GM21576 (cell line): ENCODE measurements around the gene SPRY4.
"Not testable (repeated sequence)": the region's sequence is repeated elsewhere in the genome, so short reads cannot be mapped to it uniquely, and the experiment has no call there.

Experiments used
- ATAC-seq: cut with Tn5 transposase; IDR thresholded peaks from one replicate; pipeline ENCODE4 v1.9.1; 2021; ENCODE audit warnings: mild to moderate bottlenecking, moderate library complexity; ENCODE audit not compliant: unreplicated experiment

SPRY4 gene

DNA sequence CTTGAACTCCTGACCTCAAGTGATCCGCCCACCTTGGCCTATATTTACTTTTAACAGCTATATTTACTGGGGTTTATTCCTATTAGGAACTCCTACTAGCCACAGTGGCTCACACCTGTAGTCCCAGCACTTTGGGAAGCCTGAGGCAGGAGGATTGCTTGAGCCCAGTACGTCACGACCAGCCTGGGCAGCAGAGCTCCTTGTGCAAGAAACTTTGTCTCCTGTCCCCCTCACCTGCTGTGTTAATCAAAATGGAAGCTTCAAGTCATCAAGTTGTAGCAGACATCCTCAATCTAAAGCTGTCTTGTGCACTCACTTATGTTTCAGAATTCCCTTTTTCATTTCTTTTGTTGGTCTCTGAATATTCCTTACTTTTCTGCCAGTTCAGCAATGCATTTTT lies 15.0 kb upstream of the SPRY4 start:
- no peak for ATAC-seq

DNA sequence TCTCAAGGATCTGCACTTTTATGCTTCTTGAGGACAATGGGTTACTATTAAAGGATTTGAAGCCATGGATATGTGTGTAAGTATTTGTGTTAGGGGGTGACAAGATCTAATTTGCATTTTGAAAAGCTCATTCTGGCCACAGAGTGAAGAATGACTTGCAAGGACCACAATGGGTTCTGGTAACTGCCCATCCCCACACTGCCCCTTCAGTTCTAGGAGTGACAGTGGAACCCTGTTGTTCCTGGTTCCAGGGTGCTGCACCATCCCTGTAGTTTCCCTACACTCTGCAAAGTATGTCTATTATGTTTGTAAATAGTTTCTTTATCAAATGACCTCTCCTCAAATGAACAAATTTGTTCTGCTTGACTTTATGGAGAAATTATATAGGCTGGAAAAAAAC lies 9.7 kb upstream of the SPRY4 start:
- no peak for ATAC-seq

DNA sequence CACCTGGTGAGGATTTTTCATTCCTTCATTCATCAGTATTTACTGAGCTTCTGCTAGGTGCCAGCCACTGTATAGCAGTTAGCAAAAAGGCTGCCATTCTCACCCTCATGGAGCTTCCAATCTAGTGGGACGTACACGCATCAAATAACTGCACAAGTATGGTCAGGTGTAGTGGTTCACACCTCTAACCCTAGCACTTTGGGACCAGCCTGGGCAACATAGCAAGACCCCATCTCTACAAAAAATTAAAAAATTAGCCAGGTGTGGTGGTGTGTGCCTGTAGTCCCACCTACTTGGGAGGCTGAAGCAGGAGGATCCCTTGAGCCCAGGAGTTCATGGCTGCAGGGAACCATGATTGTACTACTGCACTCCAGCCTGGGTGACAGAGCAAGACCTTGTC lies 8.9 kb upstream of the SPRY4 start:
- ATAC-seq = not testable (repeated sequence)

DNA sequence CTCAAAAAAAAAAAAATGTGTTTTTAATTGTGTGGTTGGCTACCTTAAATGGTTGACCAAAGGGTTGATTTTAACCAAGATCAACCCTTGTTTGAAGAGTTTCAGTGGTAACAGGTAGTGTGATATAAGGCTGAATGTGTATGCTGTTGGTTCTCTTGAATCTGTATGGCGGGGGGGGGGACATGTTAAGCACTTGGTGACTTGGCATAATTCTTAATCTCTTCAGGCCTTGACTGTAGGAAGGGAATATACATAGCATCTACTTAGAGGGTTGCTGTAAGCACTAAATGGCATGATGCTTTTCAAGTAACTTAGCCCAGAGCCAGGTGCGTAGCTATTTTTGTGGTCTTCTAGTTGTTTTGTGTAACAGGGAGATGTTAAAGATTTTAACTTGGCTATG lies 5.6 kb upstream of the SPRY4 start:
- ATAC-seq = no peak

DNA sequence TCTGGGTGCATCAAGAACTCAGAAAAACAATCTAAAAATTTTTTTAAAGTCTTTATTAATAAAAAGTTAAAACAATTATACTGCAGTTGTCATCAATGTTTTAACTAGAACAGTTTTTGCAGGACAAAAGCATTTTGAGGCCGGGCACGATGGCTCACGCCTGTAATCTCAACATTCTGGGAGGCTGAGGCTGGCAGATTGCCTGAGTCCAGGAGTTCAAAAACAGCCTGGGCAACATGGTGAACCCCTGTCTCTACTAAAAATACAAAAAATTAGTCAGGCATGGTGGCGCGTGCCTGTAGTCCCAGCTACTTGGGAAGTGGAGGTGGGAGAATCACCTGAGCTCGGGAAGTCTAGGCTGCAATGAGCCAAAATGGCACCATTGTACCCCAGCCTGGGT lies 5.2 kb upstream of the SPRY4 start:
- ATAC-seq = no peak

DNA sequence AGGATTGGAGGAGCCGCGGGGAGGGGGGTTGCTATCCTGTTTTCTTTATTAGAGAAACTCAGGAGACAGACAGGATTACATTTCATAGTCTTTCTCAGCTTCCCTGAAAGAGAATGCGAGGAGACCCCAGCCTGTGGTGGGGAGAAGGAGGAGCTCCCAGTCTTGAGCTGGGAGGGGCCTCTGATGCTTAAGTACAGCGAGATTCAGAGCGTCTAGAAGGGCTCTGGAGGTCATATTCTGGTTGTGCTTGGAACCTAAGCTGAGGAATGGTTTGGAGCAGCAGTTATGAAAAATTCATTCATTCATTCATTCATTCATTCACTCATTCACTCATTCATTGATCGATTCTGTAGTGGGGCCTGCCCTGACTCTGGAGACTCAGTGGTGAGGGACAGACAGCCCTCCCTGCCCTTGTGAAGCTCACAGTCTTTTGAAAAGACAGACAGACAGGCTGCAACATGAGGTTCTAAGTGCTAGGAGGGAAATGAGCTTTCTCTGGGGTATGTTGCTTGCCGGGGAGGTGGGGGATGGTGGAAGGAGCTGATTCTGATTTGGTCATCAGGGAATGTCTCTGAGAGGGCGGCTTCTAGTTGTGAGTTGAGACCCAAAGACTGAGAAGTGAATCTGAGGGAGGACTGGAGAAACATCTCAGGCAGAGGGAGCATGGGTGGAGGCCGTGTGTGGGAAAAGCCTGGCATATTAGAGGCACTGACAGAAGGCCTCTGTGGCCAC lies 2.5 kb upstream of the SPRY4 start:
- ATAC-seq = no peak

DNA sequence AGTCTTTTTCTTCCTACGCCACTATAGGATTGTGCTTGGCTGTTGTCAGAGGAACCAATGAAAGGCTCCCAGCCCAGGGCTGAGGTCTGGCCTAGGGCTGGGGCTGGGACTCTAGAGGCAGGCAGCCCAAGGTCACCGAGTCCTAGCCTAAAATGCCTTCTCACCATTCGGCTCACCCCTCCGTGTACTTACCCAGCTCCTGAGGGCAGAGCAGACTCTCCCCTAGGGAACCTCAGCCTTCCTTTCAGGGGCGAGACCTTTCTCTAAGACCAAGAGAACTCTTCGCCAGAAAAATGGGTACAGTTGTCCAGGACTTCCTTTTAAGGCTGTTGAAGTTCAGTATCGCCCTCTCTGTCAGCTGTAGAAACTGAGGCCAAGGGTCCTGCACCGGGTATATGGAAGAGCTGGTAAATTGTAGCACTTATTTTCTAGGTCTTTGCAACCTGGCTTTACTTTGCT lies 1.7 kb upstream of the SPRY4 start:
- ATAC-seq = no peak

DNA sequence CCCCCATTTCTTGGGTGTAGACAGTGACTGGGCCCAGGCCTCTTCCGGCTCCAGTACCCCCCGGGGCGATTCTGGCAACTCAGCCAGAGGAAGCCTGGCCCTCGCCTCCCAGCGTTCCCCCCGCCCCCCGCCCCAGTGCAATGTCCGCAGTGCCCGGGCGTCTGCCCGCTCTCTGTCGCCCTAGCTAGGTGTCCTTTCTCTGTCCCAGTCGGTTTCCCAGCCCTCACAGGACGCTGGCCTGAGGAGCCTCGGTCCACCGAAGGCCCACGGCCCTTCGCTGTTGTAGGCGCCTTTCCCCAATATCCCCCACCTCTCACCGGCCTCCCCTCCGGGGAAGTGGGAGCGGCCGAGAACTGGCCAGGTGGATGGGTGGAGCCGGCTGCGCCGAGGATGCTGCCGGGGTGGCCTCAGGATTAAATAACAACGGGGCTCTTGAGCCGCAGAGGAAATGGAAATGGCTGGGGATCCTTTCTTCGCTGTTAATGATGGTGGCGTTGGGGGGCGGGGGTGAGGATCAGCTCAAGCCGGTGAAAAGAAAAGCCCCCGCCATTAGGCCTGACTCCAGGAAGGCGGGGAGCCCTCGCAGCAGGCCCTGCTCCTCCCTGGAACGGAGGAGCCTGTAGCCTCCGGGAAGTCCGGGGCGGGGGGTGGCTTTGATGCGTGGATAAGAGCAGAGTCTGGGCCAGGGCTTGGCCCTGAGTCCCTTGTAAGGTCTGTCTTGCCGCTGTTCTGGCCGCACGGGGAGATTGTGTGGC lies 1.1 kb upstream of the SPRY4 start:
- no peak for ATAC-seq

DNA sequence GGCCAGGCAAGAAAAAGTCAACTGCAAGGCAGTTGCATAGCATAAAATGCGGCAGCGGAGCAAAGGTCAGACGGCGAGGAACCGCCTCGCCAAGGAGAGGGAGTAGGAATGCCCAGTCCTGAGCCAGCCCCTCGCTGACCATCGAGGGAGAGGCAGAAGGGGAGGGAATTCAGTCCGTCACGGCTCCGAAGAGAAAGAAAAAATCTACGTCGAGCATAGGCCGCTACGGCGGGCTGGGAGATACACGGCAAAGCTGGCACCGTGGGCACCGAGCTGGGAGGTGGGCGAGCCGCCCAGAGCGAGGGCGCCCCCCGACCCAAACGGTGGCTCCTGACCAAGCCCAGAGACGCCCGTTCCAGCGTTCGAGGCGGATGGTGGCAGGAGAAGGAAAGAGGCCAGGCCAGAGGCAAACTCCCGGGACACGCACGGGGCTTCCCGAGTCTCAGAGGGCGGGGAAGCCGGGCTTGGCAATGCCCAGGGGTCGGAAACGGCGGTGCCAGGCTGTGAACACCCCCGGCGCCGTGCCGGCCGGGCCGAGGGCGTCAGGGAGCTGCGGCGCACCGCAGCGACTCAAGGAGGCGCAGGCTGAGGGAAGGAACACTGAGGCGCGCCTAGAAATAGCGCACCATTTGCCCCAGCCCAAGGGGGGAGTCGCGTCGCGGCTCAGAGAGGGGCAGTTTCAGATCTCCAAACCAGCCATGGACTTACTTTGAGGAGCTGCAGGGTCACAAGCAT lies 518 bp downstream of the SPRY4 start:
- peak; percentile 47 for ATAC-seq

DNA sequence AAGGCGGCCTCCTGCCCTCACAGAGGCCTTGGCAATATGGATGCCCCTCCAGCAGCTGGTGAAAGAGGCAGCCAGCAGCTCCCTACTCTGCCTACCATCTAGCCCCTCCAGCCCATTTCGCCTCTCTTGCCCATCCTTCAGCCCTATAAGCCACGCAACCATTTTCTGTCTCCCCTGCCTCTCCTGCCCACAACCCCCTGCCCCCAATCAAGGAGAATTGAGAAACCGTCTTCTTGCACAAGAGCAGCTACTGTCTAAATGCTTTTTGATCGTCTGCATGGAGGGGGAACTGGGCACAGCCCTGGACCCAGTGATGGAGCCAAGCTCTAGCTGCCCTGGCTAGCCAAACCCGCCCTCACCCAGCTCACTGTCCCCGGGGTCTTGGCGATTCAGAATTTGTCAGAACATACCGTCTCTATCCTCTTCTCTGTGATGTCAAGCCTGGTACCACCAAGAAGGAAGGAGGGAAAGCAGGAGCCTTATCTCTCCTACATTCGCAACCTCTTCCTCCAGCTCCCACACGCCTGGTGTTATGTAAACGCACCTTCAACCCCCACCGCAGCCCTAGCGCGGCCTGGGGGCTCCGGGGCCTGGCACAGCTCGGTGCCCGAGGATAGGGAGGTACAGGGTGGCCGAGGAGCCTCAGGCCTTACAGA lies 1.2 kb downstream of the SPRY4 start:
- no peak for ATAC-seq

DNA sequence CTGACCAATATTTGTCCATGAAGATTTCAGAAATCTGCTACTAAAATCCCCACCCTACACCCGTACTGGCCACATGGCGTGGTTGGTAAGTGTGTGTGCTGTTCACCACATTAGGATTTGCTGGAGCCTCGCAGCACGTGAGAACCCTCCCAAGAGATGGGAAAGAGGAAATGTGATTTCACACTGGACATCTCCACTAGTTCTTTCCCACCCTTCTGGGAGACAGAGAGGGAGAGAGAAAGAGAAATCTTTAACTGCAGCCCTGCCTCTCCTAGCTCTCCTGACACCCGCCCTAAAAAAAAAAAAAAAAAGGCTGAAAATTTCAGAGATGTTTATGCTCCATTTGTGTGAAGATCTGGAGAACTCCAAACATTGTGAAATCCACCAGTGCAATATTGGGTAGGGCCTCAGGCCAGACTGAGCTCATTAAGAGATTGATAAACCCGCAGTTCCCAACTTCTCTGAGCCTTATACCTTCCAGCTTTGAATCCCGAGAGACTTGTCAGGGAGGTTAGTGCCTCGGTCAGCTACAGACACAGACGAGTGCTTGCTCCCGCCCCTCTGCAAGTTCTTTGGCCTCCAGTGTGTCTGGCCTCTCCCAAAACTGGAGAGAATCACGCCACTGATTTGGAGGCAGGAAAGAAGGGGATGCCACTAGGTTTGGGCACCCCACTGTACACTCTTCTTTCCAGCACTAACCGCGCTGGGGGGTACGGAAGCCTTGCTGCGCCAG lies 1.9 kb downstream of the SPRY4 start:
- no peak for ATAC-seq

DNA sequence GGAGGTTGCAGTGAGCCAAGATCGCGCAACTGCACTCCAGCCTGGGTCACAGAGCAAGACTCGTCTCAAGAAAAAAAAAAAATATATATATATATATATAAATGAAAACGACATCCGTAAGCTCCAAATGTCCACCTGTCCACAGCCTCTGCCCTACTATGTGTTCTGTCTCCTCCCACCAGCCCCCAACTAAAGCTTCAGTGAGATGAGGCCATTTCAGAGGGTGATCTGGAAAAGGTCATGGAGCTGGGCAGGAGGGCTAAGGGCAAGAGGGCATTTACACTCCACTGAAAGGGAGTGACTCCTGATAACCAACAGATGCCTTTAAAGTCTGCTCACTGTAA lies 2.4 kb downstream of the SPRY4 start:
- ATAC-seq = no peak

DNA sequence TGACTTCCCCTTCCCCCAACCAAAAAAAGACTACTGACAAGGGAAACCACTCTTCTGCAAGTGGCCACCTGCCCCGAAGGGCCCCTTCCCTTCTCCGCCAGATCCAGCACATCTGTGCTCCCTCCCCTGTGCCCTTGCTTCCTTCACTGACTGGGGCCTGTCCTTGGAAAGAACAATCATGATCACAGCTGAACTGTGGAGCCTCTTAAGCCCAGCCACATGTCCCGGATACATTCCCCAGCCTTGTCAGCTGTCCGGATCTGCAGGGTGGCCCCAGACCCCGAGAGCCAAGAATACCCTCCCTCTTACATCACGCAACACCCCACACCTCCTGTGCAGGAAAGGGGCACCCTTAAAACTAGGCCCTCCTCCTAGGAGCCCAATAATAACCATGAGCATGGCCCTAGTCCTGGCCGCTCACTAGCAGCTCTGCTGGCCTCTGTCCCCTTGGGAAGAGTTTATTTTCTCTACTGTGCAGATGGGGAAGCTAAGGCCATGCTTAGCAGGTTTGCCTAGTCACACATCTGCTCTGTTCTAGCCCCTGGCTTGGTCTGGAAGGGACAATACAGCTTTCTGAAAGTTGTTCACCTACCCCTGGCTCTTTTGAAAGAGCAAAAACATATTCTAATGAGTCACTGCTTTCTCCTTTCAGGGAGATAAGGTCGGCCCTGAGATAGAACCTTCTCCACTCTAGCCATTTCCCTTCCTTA lies 3.8 kb downstream of the SPRY4 start:
- no peak for ATAC-seq

DNA sequence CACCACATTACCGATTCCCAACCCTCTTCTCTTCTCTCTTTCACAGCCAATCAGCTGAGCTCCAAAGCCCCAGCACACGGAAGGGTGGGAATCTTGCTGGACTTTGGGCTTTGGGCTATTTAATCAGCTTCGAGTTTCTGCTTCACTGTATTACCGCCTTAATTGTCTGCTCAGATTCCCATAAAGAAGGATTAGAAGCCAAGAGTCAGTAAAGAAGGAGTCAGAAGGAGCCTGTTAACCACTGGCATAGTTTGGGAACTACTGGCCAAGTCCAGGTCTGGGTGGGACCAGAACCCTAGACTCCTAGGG lies 4.4 kb downstream of the SPRY4 start:
- no peak for ATAC-seq

DNA sequence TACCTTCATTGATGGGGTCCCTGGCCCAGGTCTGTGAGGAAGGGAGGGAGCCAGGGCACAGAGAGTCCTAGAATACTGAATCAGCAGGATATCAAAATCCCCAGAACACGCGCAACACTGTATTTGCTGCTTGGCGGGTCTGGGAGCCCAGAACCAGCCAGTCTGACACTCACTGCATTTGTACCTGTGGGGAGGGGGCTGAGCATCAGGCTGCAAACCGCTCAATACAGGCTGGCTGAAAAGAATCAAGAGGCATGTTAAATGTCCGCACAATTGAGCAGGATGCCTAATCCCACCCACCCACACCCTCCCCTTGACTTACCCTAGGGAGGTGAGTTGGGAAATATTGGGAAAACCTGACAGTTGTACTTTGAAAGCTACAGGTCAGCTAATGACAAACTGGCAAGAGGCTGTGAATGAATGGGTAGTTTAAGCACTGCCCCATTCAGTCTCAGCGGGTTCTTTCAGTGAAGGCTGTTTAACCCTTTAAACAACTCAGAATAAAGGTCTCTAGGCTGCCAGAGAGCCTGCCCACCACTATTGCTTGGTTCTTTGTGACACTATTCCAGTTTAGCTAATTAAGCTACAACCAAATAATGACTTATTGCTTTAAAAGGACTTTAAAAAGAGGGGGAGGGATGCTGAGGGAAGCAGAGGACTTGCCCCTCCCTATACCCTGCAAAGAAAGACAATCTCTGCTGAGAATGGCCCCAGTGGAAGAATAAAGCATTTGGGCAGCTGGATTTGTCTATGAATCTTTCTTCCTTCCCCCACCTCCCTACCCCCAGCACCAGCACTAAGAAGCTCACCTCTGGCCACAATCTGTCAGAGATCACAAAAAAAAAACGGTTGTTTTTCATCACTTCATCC lies 5.0 kb downstream of the SPRY4 start:
- ATAC-seq = no peak

DNA sequence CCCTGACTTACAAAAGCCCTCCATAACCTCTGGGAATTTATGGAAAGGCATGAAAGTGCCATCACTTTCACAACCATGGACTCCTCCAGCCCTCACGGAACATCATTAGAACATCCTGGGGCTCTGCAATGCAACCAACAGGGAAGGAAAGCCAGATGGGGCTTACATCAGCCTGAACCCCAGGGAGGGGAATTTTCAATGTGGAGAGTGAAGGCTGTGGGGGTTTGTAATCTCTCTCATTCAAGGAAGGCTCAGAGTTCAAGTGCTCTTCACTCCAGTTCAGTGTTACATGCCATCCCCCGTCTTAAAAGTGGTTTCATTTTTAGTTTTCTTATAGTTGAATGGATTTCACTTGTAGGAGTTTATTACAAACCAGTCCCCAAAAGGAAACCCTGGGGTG lies 5.7 kb downstream of the SPRY4 start:
- ATAC-seq = no peak

DNA sequence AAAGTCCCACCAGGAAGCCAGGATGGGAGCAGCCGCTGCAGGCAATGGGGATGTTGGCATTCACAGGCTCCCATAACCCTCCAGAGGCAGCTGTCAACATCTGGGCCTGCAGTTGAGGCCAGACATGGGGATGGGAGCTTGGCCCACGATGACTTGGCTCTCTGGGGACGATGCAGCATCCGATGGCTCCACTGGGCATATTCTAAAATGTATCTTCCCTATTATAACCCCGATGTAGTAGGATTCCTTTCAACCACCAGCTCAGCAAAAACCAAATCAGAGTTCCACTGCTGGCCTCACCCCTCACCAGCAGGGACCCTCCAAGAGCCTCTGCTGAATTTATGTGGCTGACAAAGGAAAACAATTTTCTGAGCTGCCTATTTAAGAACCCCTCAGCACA lies 7.1 kb downstream of the SPRY4 start:
- ATAC-seq = no peak

DNA sequence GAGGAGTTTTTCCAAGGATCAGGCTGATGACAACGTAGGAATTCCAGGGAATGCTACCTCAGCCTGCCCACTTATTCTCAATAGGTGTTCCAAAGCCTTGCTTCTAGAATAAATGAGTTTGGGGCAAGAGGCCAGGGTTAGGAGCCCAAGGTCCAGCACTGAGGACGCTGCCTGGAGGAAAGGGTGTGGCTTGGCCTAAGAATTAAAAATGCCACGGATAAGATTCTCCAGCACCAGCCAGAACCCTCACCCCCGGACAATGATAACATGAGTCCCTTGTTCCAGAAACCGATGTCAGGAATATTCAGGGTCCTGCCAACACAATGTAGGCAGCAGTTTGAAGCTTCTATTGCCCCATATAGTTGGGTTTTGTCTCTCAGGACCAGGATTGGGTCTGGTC lies 7.6 kb downstream of the SPRY4 start:
- ATAC-seq = no peak

DNA sequence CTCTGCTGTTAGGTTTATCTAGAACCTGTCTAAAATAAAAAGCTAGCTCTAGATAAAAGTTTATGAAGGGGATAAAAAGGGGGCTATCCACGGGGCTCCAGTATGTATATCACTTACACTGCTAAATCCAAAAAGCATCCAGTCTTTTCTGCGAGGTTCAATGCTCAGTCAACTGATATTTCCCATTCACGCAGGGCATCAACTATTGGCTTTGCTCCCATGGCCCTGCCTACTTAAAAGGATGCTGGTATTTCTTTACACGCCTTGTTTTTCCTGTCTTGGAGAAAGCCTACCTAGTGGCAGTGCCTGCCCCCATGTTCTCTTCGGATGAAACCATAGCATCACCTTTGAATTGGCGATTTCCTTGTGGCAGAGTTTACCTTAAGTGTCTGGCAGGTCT lies 8.1 kb downstream of the SPRY4 start:
- no peak for ATAC-seq
